SK-N-DZ (cell line): ENCODE data around the gene CAP2. TPM values are rescaled to one million over a fixed set of nuclear protein-coding genes. Genes with fewer than 3 reads are reported as not detected.

Experiments used
- DNase-seq: peaks from one replicate; pipeline ENCODE4 v3.0.0-alpha.2; 2015; ENCODE audit warnings: low spot score
- polyA plus RNA-seq, 2 experiments: library from polyadenylated mRNA; depleted of rRNA; stranded (reverse); fragments of >200 nt; gene quantifications; 2 replicates each; pipeline ENCODE4 v1.2.3, GENCODE V29; 2014

The CAP2 gene, protein sequence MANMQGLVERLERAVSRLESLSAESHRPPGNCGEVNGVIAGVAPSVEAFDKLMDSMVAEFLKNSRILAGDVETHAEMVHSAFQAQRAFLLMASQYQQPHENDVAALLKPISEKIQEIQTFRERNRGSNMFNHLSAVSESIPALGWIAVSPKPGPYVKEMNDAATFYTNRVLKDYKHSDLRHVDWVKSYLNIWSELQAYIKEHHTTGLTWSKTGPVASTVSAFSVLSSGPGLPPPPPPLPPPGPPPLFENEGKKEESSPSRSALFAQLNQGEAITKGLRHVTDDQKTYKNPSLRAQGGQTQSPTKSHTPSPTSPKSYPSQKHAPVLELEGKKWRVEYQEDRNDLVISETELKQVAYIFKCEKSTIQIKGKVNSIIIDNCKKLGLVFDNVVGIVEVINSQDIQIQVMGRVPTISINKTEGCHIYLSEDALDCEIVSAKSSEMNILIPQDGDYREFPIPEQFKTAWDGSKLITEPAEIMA
- 10.4 and 11.0 TPM in 2 replicates for polyA plus RNA-seq (2014; cell fraction: cytosol; rRNA removed)
- 8.7 and 11.7 TPM in 2 replicates for polyA plus RNA-seq (2014; cell fraction: nucleus; rRNA removed)

DNA sequence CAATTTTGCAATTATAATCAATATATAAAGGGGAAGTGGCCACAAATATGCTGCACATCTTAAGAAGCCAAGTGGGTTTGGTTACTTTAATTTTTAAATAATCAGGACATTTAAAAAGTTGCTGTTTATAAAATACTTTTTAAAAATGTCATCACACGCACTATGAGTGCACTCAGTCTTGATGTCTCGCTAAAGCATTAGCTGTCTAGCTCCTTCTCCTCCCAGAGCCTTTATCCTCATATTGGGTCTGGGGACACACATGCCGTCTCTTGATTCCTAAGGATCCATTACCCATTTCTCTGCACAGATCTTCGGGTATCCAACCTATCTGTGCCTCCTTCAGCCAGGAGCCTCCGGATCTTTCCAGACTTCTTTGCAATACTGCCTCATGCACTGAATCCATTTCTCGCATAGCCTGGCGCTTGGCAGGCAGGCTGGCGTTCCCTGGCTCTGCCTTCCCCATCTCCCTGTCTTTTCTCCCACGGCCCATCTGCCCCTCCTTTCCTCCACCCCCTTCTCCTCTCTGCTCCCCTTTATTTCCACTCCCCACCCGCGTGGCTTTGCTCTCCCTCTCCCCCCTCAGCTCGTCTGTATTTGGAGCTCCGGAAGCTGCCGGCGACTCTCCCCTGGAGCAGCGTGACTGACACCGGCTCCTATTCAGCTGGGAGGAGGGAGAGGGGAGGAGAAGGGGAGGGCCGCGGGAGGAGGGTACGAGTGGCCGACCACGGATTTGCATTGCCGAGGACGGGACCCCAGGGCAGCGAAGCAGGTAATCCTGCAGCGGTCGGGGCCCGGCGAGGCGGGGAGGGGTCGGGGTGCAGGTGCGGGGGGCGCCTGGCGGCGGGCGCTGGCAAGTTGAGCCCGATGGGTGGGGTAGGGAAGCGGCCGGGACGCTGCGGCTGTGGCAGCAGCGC, at the start of gene CAP2:
CAP2 (plus strand) TSS at position 618 of the 914 bp plus-strand sequence. CDS start 27,961 bp downstream, outside the sequence.
- peak; percentile 74 for DNase-seq

DNA sequence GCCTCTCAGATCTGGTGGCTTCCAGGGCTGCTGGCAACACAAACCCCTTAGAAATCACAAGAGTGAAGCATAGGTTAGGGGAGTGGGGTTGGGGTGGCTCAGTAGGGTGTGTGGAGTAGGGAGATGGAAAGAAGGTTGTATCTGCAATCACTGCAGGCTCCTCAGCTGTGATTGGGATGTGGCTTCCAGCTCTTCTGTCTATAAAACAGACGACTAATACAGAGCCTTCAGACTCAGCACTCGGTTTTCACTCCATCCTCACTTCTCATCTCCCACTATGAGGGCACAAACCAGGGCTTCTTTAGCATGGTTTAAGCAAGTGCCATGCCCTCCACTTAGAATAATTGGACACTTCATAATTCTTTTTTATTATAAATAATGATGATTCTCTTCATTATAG, 46.4 kb upstream of the CAP2 start:
- DNase-seq: no peak

DNA sequence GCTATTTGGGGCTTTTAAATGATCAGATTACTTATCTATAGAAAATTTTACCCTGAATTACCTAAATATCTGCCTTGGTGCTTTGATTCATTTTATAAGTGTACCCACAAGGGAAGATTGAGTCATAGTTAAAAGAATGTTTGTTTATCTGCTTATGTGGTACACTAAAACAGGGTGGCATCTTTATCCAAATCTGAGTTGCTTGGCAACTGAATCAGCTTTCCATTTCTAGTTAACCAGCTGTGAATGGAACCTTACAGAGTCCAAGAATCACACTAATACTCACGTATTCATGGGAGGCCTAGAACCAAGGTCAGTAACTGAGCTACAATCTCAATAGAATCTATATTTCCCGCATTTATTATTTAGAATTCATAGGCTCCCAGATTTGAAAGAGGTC, 44.0 kb upstream of the CAP2 start:
- no peak for DNase-seq

DNA sequence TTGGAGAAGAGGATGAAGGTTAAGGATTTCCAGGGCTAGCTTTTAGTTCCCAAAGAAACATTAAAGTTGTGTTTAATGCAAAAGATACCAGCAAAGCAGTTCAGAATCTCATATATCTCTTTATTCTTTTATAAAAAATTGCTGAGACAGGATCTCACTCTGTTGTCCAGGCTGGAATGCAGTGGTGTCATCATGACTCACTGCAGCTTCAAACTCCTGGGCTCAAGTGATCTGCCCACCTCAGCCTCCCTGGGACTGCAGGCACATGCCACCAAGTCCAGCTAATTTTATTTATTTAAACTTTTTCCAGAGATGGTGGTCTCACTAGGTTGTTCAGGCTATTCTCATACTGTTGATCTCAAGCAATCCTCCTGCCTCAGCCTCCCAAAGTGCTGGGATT, 41.1 kb upstream of the CAP2 start:
- DNase-seq: no peak

DNA sequence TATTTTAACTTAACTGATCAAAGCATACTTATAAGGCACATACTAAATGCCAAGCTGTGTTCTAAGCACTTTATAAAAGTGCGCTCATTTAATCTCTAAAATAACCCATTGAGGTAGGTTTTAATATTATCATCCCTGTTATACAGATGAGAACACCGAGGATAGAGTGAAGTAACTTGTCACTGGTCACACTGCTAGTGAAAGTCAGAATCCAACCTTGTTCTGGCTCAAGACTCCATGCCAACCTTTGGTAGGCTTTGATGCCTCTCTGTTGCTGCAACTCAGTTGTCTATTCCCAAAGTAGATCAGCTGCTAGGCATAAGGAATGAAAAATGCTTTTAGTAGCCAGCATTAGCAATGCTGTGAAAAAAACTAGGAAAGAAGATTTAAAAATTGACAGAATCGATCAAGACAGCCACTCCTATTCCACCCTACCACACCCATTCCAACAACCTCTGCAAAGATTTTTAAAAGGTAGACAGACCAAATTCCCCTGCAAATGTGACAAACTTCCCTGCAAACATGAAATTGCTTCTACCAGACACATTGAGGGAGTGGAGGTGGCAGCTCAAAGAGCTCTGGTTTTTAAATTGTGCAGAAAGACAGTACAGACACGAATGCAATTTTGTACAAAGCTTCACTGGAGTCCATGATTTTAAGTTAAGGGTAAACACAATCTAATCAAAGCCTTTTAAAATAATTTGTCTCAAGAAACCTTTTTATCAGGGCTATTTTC, 39.8 kb upstream of the CAP2 start:
- no peak for DNase-seq

DNA sequence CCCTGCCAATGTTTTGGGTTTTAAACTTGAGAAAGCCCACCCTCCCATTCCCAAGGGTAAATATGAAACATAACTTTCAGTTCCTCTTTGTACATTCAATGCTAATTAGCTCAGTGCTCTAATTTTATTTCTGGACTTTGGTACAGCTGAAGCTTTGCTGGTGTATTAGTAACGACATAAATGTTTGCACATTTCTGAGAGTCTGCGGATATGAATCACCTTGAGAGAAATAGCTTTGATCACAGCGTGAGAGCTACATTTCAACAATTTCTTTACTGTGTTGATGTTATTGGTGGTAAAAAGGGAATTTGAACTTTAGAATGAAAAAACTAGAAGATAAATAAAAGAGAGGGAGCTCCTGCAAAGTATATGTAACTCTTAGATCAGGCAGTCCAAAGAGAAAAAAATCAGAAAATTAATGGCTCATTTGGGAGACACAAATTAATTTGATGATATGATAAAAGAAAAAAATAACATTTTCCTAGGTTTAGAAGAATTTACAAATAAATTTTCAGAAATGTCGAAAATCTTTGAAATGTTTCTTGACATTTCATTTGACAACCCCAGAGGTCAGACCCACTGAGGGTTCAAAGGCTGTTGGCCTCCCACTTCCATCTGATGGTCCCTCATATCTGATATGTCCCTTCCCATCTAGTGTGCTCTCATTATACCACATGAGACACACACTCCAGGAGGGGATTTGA, 38.5 kb upstream of the CAP2 start:
- DNase-seq: no peak

DNA sequence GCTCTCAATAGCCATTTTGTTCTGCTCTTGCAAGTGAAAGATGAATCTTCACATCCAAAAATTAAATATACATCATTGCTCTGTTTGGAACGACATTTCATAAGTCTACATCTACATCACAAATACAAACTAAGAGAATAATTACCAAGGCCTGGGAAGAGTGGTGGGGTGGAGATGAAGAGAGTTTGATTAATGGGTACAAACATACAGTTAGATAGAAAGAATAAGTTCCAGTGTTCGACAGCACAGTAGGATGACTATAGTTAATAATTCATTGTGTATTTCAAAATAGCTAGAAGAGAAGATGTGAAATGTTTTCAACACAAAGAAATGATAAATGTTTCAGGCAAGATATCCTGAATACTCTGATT, 38.0 kb upstream of the CAP2 start:
- DNase-seq: no peak

DNA sequence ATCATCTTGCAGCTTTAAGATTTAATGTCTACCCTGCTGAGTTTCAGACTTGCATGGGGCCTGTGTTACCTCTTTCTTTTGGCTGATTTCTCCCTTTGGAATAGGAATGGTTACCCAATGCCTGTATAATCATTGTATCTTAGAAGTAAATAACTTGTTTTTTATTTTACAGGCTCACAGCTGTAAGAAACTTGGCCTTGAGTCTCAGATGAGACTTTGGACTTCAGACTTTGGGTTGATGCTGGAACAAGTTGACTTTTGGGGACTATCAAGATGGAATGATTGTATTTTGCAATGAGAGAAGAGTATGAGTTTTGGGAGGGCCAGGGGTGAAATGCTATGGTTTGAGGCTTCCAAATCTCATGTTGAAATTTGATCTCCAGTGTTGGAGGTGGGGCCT, 34.9 kb upstream of the CAP2 start:
- no peak for DNase-seq

DNA sequence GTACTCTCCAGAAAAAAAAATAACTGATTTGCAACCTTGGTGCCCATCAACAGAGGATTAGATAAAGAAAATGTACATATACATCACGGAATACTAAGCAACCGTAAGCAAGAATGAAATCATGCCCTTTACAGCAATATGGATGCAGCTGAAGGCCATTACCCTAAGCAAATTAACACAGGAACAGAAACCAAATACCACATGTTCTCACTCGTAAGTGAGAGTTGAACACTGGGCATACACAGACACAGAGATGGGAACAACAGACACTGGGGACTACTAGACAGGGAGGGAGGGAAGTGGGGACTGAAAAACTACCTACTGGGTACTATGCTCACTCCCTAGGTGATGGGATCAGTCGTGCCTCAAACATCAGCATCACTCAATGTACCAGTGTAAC, 32.8 kb upstream of the CAP2 start:
- DNase-seq: no peak

DNA sequence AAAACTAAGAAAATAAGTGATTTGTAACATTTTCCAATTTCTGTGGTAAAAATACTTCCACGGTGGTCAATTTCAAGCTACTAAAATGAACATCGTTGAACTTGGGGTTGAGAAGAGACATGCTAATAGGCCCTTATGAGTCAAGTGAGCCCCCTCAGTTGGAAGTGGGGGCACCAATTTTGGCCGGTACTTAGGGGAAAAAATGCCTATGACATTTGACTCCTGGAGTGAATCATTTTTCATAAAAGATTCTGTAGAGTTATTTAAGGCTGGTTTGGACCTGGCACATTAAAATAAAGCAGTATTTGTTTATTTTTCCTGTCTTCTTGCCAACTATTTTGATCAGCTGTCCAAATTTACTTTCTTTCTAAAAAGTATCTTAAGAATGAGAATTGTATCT, 32.4 kb upstream of the CAP2 start:
- no peak for DNase-seq

DNA sequence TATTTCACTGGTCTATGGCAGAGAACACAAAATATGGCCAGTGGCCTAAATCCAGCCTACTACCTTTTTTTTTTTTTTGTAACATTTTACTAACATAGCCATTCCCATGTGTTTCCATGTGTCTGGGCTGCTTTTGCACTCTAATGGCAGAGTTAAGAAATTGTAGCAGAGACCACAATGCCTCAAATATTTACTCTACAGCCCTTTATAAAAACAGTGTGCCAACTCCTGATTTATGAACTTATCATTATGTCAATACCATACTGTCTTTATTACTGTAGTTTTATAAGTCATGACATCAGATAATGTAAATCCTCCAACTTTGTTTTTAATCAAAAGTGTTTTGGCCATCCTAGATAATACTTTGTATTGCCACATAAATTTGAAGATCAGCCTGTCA, 27.4 kb upstream of the CAP2 start:
- no peak for DNase-seq

DNA sequence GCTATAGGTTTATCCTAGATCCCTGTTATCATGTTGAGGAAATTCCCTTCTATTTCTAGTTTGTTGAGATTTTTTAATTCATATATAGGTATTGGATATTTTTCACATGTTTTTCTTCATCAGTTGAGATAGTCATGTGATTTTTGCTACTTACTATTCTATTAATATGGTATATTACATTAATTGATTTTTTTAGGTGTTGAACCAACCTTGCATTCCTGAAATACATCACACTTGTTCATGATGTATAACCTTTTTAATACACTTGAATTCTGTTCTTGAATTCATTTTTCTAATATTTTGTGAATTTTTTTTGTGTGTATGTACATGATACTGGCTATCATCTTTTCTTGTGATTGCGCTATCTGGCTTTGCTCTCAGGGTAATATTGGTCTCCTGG, 25.5 kb upstream of the CAP2 start:
- no peak for DNase-seq

DNA sequence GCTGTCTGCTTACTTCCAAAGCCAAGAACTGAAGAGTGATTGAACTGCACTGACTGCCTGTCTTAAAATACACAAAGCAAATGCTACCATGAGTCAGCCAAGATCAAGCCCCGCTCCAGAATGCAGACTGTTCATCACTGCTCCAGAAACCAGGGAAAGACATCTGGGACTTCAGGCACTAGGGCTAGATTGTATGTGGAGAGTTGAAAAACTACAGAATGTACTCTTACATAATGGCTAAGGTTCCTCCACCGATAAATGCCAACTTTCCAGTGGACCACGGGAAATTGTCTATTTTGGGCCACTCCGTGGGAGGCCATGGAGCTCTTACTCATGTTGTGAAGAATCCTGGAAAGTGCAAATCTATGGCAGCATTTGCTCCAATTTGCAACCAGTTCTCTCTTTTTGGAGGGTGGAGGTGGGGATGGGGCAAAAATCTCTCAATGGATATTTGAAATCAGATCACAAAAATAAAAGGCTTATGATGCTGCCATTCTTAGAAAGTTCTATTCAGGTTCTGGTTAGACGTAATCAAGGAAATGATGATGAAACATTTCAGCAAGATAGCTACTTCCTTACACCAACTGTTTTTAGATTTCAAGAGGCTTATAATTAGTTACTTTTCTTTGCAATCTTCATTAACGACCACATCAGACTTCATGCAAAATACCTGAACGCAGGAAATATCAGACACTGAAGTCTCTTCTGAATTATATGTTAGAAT, 11.8 kb upstream of the CAP2 start:
- DNase-seq: no peak

DNA sequence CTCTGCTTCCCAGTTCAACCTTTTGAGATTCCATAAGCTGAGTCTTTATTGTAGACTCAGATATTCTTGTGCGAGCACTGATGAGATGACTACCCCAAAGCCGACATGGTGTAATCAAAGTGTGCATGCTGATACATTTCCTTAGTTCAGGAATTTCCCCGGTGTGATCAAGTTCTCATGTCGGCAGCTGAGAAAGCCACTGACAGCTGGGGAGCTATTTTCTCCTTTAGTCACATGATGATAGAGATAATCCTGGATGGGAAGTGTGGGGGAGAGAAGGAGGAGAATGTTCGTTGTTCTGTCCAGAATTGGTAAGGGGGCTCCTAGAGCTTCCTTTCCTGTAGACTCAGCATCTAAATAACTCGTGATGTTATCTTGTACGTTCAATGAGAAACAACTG, 7.7 kb upstream of the CAP2 start:
- DNase-seq: no peak

DNA sequence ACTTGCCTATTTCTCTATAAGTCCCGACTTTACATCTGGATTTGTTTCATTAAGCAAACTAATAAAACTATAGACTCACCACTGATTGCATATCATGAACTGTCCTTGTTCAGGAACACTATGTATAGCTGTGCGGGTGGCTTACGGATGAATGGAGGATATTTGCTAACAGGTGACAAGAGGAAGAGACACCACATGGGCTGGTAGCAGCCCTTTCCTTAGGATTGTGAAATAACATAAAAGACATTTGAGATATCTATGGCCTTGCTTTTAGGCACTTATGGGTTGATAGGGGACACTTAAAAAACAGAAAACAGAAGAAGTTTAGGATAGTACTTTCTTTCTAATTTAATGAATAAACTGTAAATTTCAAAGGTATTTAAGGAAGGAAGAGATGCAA, 5.0 kb upstream of the CAP2 start:
- no peak for DNase-seq

DNA sequence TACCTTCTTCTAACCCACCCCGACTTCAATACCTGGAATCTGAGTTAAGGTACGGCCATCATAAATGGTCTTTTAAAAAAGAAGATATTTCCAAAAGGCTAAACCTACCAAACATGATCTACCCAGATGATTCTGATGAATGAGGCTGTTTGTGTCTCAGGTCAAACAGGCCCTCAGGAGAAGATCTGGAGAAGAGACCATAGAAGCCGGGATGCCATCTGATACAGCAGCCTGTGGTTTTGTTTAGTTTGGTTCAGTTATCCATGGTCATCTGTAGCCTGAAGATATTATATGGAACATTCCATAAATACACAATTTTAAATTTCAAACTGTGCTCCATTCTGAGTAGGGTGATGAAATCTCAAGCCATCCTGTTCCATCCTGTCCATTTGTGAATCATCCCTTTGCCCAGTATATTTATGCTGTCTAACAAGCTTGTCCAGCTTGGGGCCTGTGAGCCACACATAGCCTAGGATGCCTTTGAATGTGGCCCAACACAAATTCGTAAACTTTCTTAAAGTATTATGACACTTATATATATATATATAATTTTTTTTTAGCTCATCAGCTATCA, 4.0 kb upstream of the CAP2 start:
- DNase-seq: no peak

DNA sequence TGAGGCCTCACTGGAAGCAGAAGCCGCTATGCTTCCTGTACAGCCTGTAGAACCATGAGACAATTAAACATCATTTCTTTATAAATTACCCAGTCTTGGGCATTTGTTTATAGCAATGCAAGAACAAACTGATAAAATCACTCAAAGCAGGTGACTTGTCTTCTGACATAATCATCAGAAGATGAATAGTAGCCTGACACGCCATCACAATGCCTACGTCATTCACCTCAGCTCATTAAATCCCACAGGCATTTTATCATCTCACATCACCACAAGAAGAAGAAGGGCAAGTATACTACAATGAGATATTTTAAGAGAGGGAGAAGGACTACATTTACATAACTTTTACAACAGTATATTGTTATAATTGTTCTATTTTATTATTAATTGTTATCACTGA, 3.1 kb upstream of the CAP2 start:
- DNase-seq: no peak

DNA sequence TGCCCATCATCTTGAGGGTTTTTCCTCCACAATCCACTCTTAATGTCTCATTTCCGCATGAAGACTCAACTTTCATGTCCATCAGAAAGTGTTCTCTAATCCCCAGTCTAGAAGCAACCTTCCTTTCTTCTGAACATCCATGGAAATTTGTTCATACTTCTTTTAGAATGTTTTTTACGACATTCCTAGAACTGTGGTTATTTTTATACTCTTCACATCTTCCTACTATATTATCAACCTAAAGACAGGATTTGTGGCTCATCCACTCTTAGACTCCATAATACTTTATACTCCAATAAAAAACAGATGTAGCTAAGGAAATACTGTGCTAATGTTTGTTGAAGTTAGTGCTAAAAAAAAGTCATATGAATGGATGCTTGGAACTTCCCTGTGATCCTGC, 1.4 kb upstream of the CAP2 start:
- no peak for DNase-seq

DNA sequence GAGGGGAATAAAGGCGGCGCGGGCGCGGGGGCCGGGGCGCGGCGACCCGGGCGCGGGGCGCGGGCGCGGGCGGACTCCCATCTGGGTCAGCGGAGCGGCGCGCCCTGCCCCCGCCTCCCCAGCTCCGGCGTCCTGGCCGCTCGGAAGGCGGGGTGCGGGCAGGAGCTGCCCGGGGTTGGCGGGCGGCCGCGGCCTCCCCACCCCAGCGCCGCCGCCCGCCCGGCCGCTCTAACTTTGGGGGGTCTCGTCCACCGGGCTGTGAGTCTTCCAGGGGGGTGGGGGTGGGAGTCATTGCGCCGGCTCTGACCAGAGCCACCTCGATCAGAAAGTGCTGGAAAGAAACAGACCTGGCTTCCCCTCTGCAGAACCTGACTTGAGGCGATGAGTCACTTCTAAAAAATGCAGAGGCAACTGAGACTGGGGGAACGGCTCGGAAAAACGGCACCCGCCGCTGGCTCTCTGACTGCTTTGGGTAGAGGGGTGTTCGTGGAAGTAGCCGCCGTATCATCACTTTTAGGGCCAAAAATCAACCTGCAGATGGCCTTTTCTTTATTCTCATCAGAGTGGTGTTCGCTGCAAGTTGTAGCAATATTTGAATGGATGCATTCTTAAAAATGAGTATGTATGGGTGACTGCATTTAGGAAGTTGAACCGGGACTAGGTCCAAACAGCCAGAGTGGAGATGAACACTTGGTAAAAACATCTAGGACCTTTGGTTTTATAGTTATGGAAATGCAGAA, 667 bp downstream of the CAP2 start:
- peak; percentile 26 for DNase-seq
